ENCODE data around the gene WDSUB1.

DNA sequence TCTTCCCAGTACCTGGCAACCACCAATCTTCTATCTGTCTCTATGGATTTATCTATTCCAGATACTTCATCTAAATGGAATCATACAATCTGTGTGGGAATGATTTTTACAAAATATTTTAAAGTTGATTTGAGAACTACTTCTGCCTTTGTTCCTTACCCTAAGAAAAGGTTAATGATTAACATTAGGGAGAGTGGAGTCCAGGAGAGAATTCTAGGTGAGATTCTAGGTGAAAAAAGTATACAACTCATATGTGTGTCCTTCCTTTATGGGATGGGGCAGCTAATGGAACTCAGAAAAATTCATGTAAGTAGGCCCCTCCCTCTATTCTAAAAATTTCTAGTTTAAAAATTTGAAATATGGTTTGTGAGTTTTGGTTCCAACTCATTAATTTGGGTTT, 35.9 kb upstream of the WDSUB1 start:
- TF ChIP-seq, protein P1, sequence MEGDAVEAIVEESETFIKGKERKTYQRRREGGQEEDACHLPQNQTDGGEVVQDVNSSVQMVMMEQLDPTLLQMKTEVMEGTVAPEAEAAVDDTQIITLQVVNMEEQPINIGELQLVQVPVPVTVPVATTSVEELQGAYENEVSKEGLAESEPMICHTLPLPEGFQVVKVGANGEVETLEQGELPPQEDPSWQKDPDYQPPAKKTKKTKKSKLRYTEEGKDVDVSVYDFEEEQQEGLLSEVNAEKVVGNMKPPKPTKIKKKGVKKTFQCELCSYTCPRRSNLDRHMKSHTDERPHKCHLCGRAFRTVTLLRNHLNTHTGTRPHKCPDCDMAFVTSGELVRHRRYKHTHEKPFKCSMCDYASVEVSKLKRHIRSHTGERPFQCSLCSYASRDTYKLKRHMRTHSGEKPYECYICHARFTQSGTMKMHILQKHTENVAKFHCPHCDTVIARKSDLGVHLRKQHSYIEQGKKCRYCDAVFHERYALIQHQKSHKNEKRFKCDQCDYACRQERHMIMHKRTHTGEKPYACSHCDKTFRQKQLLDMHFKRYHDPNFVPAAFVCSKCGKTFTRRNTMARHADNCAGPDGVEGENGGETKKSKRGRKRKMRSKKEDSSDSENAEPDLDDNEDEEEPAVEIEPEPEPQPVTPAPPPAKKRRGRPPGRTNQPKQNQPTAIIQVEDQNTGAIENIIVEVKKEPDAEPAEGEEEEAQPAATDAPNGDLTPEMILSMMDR (IDR thresholded peaks at IDR 0.05; ENCODE audit: low read depth, low read length), result no peak
- TF ChIP-seq POLR2A (IDR thresholded peaks at IDR 0.05; ENCODE audit: extremely low read depth, insufficient read length), result no peak
